SU-DHL-6 (cell line): Measurements from ENCODE around the gene SYT11.

ENCODE experiments used
- EZH2phosphoT487 ChIP-seq: fragments of 200-600 bp; sonication (generic), shearing (Covaris generic); conservative IDR thresholded peaks from 2 replicates; pipeline ENCODE4 v1.6.1; 2018; ENCODE audit warnings: mild to moderate bottlenecking, antibody characterized with exemption, low read length, moderate library complexity, mixed read lengths
- TF ChIP-seq, protein P1 (sequence below): fragments of 200-600 bp; sonication (generic); IDR thresholded peaks from one replicate; pipeline ENCODE4 v1.5.1; 2017; ENCODE audit warnings: antibody characterized with exemption, mild to moderate bottlenecking, low read length, moderate library complexity; ENCODE audit not compliant: insufficient read depth, poor library complexity, severe bottlenecking

DNA sequence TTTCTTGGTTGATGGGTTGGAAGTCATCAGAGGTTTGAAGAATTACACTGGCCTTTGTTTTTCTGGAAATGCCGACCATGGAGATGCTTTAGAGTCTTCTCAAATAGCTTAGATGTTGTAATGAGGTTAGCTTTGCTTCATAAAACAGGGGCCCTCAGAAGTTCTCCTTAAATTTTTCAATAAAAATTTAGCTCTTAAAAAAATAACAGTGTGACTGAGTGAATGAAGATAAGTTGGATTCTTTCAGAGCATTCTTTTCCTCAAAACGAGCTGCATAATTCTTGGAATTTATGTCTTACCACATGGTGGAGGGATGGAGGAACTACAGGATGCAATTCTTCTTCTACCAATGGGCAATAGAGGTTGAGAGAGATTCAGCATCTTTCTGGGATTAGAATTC is 23.4 kb downstream of the SYT11 start:
- TF ChIP-seq, protein P1, sequence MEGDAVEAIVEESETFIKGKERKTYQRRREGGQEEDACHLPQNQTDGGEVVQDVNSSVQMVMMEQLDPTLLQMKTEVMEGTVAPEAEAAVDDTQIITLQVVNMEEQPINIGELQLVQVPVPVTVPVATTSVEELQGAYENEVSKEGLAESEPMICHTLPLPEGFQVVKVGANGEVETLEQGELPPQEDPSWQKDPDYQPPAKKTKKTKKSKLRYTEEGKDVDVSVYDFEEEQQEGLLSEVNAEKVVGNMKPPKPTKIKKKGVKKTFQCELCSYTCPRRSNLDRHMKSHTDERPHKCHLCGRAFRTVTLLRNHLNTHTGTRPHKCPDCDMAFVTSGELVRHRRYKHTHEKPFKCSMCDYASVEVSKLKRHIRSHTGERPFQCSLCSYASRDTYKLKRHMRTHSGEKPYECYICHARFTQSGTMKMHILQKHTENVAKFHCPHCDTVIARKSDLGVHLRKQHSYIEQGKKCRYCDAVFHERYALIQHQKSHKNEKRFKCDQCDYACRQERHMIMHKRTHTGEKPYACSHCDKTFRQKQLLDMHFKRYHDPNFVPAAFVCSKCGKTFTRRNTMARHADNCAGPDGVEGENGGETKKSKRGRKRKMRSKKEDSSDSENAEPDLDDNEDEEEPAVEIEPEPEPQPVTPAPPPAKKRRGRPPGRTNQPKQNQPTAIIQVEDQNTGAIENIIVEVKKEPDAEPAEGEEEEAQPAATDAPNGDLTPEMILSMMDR, result no peak
- TF ChIP-seq EZH2phosphoT487, result no peak
